NCI-H1417 (cell line): ENCODE measurements around the gene SLC1A4.
"Not testable (repeated sequence)": the region's sequence is repeated elsewhere in the genome, so short reads cannot be mapped to it uniquely, and the experiment has no call there.

Experiments
- DNase-seq, 3 experiments: peaks; one replicate each; lab custom pipeline; 2025; lab: John Stamatoyannopoulos, UW

SLC1A4 gene

GRCh38 chr2:64966017-64966416, 23.2 kb upstream of the SLC1A4 start:
- no peak for DNase-seq

GRCh38 chr2:64966839-64967238, 22.4 kb upstream of the SLC1A4 start:
- no peak for DNase-seq

GRCh38 chr2:64967601-64968000, 21.6 kb upstream of the SLC1A4 start:
- no peak for DNase-seq

- DNase-seq = not testable (repeated sequence)
These were observed 20.1 kb upstream of the SLC1A4 start for GRCh38 chr2:64969086-64969485.

GRCh38 chr2:64970495-64970894, 18.7 kb upstream of the SLC1A4 start:
- DNase-seq = no peak

GRCh38 chr2:64972426-64972825, 16.8 kb upstream of the SLC1A4 start:
- DNase-seq = no peak

- no peak for DNase-seq
These were observed 16.3 kb upstream of the SLC1A4 start for GRCh38 chr2:64972876-64973275.

- no peak for DNase-seq
These were observed 13.9 kb upstream of the SLC1A4 start for GRCh38 chr2:64975232-64975821.

- no peak for DNase-seq
These were observed 12.9 kb upstream of the SLC1A4 start for GRCh38 chr2:64976276-64976675.

GRCh38 chr2:64978514-64979268, 10.5 kb upstream of the SLC1A4 start:
- peak in 1 of 3 experiments; percentile 12 for DNase-seq

- peak in 1 of 3 experiments; percentile 70 for DNase-seq
These were observed 9.5 kb upstream of the SLC1A4 start for GRCh38 chr2:64979744-64980143.

- DNase-seq = no peak
These were observed 9.0 kb upstream of the SLC1A4 start for GRCh38 chr2:64980183-64980582.

GRCh38 chr2:64982311-64982857, 6.8 kb upstream of the SLC1A4 start:
- DNase-seq = no peak

- no peak for DNase-seq
These were observed 6.3 kb upstream of the SLC1A4 start for GRCh38 chr2:64982932-64983331.

GRCh38 chr2:64985447-64985846, 3.8 kb upstream of the SLC1A4 start:
- no peak for DNase-seq

- peak; percentile 26 to 54 (median 31) for DNase-seq
These were observed 1.9 kb upstream of the SLC1A4 start for GRCh38 chr2:64987001-64987955.

GRCh38 chr2:64987956-64988419, 1.2 kb upstream of the SLC1A4 start:
- DNase-seq = no peak

- peak in 2 of 3 experiments; percentile 95 to 98 for DNase-seq
These were observed 626 bp upstream of the SLC1A4 start for GRCh38 chr2:64988420-64989125.

GRCh38 chr2:64989982-64990614, 899 bp downstream of the SLC1A4 start:
- DNase-seq = peak; percentile 57 to 77 (median 71)

GRCh38 chr2:64990876-64991275, 1.7 kb downstream of the SLC1A4 start:
- DNase-seq = peak in 1 of 3 experiments; percentile 53

GRCh38 chr2:64992218-64992617, 3.0 kb downstream of the SLC1A4 start:
- no peak for DNase-seq
